HG03378 (cell line): Measurements from ENCODE around the gene PTPRG.
A peak's percentile ranks its signal among the peaks of the same experiment; 100 is the strongest.

Experiments
- ATAC-seq: cut with Tn5 transposase; IDR thresholded peaks from one replicate; pipeline ENCODE4 v1.9.1; 2021; ENCODE audit warnings: mild to moderate bottlenecking, moderate library complexity; ENCODE audit not compliant: unreplicated experiment

PTPRG gene

GRCh38 chr3:61884794-61885193 is 323.4 kb downstream of the PTPRG start:
- ATAC-seq, result no peak

GRCh38 chr3:61885414-61885813 is 324.0 kb downstream of the PTPRG start:
- no peak for ATAC-seq

GRCh38 chr3:61887206-61887605 is 325.8 kb downstream of the PTPRG start:
- no peak for ATAC-seq

- no peak for ATAC-seq
Observed at GRCh38 chr3:61889259-61889658, 327.9 kb downstream of the PTPRG start.

GRCh38 chr3:61890167-61890566 is 328.8 kb downstream of the PTPRG start:
- ATAC-seq, result no peak

- ATAC-seq, result no peak
Observed at GRCh38 chr3:61890586-61890985, 329.2 kb downstream of the PTPRG start.

- ATAC-seq, result no peak
Observed at GRCh38 chr3:61892891-61893290, 331.5 kb downstream of the PTPRG start.

- no peak for ATAC-seq
Observed at GRCh38 chr3:61893840-61894566, 332.6 kb downstream of the PTPRG start.

GRCh38 chr3:61894988-61895935 is 333.9 kb downstream of the PTPRG start:
- ATAC-seq, result peak; percentile 99

GRCh38 chr3:61896251-61896650 is 334.9 kb downstream of the PTPRG start:
- ATAC-seq, result no peak

GRCh38 chr3:61897848-61898247 is 336.5 kb downstream of the PTPRG start:
- no peak for ATAC-seq

- no peak for ATAC-seq
Observed at GRCh38 chr3:61899700-61900462, 338.5 kb downstream of the PTPRG start.

- ATAC-seq, result no peak
Observed at GRCh38 chr3:61901496-61901895, 340.1 kb downstream of the PTPRG start.

GRCh38 chr3:61901986-61902385 is 340.6 kb downstream of the PTPRG start:
- ATAC-seq, result no peak

GRCh38 chr3:61903074-61903473 is 341.7 kb downstream of the PTPRG start:
- no peak for ATAC-seq

GRCh38 chr3:61903931-61904657 is 342.7 kb downstream of the PTPRG start:
- no peak for ATAC-seq

GRCh38 chr3:61907210-61907795 is 345.9 kb downstream of the PTPRG start:
- ATAC-seq, result no peak

- ATAC-seq, result no peak
Observed at GRCh38 chr3:61908382-61908781, 347.0 kb downstream of the PTPRG start.

- ATAC-seq, result no peak
Observed at GRCh38 chr3:61910732-61911131, 349.4 kb downstream of the PTPRG start.

GRCh38 chr3:61912158-61912557 is 350.8 kb downstream of the PTPRG start:
- peak; percentile 77 for ATAC-seq
